Left ventricle myocardium superior (tissue), 1 donor: ENCODE measurements around the gene SIGLEC9. TPM values are rescaled to one million over a fixed set of nuclear protein-coding genes. Genes with fewer than 3 reads are reported as not detected.

ENCODE experiments used
- ATAC-seq: fragments of 200-7000 bp; cut with Tn5 transposase; one replicate; pipeline ENCODE4 v1.9.1; 2020; ENCODE audit warnings: mild to moderate bottlenecking, moderate library complexity
- DNase-seq: peaks from one replicate; pipeline ENCODE4 v3.0.0-alpha.2; 2020
- intact Hi-C: fragments of 100-400 bp; cut with micrococcal nuclease; formaldehyde crosslinking; loops from one replicate; pipeline ENCODE4 v1.11.0; 2022
- long read RNA-seq: library from polyadenylated mRNA; unstranded; transcript quantifications from one replicate; pipeline ENCODE4 v2.0.0, GENCODE V29; 2021
- total RNA-seq: library from RNA; stranded (reverse); fragmentation: NEBNext Ultra II Directional; extraction: Animal tissue kit (Norgen Biotek cat#: 25700); gene quantifications from one replicate; pipeline ENCODE4 v1.2.1, GENCODE V29; 2021
- donor health status: DM: no; HTN: yes; CAD: no; lungs with severe emphysema.

The SIGLEC9 gene
- 1.4 TPM for total RNA-seq
- long read RNA-seq, partial matches to known transcripts = 0 of 1 reads
- long read RNA-seq, other reads (novel, unspliced or antisense) = 0 of 1 reads

DNA sequence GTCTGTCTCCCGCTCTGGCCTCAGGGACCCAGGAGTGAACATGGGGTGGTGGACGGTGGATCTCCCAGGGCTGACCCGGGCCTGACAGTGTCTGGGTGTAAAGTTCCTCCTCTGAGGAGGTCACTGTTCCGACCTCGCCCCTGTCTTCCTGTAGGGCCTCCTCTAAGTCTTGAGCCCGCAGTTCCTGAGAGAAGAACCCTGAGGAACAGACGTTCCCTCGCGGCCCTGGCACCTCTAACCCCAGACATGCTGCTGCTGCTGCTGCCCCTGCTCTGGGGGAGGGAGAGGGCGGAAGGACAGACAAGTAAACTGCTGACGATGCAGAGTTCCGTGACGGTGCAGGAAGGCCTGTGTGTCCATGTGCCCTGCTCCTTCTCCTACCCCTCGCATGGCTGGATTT is at the start of gene SIGLEC9:
Gene SIGLEC9, plus strand, starts transcription at position 178 of the 400 bp plus-strand sequence. Its CDS starts 69 bp downstream, at position 247.
- ATAC-seq = peak; percentile 54
- intact Hi-C loops = no loop called here
- DNase-seq = peak; percentile 72

DNA sequence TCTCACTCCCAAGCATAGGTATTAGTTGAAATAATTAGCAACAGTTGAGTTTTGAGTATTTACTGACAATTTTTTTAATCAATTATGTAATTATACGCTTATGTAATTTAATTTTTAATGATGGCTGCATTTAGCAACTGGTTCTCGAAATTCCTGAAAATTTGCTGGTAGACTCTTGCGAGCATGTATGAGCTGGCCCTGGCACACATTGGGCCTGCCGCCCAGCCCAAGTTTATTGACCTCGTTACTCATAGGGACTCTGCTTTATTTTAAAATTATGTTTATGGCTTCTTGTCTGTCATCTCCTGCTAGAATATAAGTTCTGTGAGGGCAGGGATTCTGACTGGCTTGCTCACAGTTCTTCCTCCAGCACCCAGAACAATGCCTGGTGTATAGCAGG is 48.7 kb upstream of the SIGLEC9 start:
- ATAC-seq = no peak
- DNase-seq = no peak
- intact Hi-C loops = no loop called here

DNA sequence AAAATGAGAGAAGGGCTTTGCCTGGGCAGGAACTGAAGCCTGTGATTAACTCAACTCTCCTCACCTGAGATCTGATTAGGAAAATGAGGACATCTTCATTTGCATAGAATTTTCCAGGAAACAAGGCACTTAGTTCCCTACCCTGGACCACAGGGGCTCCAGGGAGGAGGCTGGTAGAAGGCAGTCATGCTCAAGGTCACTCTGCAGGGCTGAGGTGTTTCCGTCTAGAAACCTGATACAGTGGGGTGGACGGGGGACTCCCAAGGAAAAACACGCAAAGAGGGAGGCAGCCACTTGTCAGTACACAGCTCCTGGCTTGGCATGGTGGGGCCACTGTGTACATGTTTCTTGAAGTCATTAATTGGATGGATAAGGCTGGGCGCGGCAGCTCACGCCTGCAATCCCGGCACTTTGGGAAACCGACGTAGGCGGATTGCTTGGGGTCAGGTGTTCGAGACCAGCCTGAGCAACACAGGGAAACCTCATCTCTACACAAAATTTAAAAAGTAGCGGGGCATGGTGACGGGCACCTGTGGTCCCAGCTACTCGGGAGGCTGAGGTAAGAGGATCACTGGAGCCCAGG is 48.0 kb upstream of the SIGLEC9 start:
- ATAC-seq = no peak
- no peak for DNase-seq
- intact Hi-C loops = no loop called here

DNA sequence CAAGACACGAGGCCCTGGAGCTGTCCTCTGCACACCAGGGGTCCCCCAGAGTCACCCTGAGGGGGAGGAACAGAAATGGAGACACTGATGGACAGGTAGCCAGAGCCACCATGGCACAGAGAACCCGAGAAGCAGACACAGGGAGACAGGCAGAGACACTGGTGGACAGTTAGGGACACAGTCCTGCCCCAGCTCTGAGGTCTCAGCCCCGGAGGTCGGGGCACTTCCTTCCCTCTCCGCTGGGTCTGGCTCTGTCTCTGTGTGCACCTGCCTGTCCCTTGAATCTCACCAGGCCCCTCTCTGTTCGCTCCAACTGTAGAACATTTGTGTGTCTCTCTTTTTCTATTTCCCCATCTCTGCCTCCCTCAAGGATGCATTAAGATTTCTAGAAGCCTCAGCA is 46.6 kb upstream of the SIGLEC9 start:
- intact Hi-C loops = no loop called here
- ATAC-seq = no peak

DNA sequence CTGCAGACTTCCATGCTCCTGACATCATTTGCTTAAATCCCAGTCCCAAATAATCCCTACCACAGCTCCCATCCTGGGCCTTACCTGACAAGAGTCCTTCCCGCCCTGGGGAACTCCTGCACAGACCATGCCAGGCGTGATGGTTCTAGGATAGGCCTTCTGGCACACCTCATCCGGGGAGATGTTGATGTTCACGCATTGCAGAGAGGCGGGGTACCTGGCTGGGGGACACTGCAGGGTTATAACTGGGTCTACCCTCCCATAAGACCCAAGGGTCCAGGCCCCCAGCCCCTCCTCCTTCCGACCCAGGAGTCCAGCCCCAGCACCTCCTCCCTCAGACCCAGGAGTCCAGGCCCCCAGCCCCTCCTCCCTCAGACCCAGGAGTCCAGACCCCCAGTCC is 46.0 kb upstream of the SIGLEC9 start:
- DNase-seq (no peak), ATAC-seq (no peak)
- intact Hi-C loops = no loop called here

More for the DNA sequence above, 46.6 kb upstream of the SIGLEC9 start:
- DNase-seq = no peak

DNA sequence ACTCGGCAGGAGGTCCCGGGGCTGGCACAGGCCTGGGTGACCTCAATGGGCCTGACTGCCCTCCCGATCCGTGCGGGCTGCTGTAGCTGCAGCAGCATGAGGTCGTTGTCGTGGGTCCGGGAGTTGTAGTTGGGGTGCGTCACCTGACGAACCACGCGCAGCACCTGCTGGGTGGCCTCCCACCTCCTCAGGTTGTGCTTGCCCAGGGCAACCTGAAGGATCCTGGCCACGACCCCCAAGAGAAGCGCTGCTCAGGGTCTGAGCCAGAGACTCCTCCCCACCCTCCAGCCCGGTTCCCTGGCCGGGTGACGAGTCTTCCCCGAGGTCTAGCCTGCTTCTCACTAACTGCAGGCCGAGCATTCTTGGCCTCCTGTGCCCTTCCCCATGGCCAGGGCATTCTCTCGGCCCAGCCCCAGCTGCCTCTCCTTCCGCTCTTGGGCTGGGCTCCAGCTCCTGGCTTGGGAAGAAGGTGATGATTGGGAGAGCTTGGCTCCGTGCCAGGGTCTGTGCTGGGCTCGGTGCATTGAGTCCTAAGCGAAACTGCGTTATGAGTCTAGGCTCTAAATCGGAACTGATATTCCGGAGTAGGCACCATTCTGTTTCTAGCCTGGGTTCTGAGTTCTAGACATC is 45.1 kb upstream of the SIGLEC9 start:
- intact Hi-C loops = no loop called here
- peak; percentile 93 for ATAC-seq
- DNase-seq = peak; percentile 86

DNA sequence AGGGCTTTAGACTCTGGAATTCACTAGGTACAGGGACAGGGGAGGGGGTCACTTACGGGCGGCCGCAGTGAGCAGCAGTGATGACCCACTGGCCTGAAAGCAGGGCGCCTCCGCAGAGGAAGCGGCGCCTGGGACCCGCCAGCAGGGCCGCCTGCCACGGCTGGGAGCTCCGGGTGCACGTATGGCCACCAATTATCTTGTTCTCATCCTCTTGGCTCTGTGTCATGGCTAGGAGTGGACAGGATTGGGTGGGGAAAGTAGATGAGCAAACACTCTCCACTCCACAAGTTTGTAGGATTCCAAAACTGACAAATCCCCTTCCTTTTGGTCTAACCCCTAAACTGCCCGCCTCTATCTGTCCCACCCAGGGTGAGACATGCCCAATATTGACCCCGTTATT is 43.2 kb upstream of the SIGLEC9 start:
- ATAC-seq = no peak
- DNase-seq = no peak
- intact Hi-C loops = no loop called here

DNA sequence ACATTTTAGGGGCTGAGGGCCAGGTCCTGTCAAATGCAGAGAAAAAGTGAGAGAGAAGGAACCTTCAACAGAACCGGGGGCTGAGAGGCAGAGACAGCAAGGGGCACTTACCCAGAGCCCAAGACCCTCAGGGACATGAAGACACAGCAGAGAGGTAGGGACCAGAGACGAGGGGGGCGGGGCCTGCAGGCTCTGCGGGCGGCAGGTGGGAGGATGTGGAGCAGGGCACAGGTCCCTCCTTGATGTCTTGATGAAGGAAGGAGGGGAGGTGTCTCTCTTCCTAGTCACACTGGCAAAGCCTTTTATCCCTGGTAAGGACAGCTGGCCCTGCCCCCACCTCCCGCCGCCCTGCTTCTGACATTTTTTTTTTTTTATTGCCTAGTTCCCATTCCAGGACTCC is 42.1 kb upstream of the SIGLEC9 start, which contains the start of gene KLK14:
Gene KLK14, minus strand, starts transcription at position 277 of the 400 bp plus-strand sequence. Its CDS starts 273 bp downstream, at position 4.
- intact Hi-C loops = no loop called here
- DNase-seq (no peak), ATAC-seq (no peak)

DNA sequence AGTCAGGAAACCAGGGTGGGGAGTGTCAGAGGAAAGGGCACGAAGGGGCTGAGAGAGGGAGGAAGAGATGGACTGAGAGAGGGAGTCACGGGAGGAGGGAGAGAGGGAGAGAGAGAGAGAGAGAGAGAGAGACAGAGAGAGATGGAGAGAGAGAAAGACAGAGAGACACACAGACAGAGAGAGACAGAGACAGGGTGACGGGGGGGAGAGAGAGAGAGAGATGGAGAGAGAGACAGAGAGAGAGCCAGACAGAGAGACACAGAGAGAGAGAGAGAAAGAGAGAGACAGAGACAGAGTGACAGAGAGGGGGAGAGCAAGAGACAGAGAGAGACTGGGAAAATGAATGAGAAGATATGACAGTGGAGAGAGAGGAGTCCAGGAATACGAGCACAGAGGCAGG is 41.5 kb upstream of the SIGLEC9 start:
- intact Hi-C loops = no loop called here
- ATAC-seq (no peak), DNase-seq (no peak)

DNA sequence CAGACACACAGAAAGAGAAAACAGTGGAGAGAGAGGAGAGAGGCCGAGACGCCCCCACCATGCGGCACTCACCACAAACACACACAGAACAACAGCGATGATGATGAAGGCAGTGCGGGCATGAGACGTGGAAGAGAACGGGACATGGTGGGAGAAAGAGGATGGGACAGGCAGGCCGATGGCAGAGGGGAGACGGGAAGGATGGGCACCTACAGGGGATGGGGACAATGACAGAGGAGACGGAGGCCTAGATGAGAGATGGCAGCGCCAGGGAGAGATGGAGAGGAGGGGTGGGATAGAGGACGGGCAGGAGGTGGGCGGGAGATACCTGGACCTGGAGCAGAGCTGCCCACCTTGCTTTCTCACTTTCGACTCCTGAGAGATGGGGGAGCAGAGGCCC is 40.9 kb upstream of the SIGLEC9 start:
- intact Hi-C loops = no loop called here
- DNase-seq = no peak
- no peak for ATAC-seq

DNA sequence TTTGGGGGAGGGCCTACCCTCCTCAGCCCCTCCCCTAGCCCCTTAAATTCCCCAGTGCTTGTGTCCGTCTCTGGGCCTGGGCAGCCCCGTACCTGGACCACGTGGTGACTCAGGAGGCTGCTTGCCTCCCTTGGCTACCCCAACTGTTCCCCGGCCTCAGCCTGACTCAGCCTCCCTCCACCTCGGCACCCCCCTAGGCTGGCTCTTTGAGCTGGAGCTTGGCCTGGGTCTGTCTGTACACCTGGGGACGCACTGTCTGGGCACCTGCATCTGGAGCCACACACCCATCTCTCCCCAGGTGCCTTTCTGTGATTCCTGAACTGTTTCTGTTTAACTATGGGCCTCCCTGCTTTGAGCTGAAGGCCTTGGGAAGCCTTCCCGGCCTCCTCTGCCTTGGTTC is 40.2 kb upstream of the SIGLEC9 start:
- intact Hi-C loops = no loop called here
- ATAC-seq = no peak

DNA sequence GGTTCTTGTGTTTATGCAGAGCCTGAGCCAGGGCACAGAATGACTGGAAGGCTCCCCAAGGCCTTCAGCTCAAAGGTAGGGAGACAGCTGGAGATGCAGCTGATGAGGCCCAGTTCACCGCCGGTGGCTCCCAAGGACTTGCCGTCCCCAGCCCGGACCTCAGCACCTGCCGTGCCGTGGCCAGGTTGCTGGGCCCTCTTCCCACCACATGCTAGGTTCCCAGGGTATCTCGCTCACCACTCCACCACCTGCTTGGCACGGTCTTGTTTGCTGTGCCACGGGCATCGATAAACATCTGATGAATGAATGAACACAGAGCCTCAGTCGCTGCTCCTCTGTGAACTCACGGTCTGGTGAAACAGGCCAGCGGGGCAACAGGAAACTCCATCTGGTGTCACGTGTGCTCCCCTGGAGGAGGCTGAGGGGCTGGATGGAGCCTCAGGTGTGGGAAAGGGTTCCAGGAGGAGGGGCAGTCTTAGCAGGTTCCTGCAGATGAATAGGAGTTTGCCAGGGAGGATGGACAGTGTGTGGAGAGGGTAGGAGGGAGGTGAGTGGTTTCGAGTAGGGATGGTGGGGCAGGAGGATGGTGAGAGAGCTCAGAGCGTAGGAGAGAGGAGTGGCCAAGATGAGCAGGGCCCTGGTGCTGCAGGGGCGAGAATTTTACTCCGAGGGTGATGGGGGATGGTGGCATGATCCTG is 38.4 kb upstream of the SIGLEC9 start:
- DNase-seq = no peak
- intact Hi-C loops = no loop called here
- ATAC-seq = no peak

More for the DNA sequence above, 40.2 kb upstream of the SIGLEC9 start:
- DNase-seq = no peak

DNA sequence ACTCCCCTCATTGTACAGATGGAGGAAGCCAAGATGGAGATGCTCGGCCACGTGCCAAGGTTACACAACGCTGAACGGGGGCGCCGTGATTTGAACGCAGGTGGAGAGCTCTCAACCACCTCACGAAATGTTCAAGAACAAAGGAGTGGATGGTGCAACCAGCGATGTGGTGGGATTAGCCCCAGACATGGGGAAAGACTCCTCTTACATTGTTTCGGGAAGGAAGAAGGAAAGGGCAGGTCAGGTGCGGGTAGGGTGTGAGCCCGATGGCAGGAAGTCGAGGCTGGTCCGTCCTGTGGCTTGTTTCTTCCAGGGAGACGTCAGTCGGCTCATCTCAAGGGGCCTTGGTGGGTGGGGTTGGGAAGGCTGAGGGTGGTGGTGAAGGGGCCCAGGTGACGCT is 34.9 kb upstream of the SIGLEC9 start:
- no peak for ATAC-seq
- intact Hi-C loops = no loop called here
- no peak for DNase-seq

DNA sequence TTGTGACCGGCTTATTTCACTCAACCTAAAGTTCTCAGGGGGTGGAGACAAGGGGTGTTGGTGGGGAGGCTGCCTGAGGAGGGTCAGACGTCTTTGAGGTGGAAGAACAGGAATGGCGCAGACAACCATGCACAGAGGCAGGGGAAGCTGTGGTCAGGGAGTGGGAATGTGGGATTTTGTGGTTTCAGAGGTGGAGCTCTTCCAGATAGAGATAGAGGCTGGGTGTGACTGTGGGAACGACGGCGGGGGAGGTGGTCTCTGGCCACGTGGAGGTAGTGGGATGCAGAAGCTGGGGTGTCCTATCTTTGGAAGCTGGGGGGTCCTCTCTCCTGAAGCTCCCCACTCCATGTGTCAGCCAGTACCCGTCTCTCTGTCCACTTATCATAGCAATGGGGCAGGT is 34.2 kb upstream of the SIGLEC9 start:
- DNase-seq = no peak
- intact Hi-C loops = no loop called here
- ATAC-seq = no peak

DNA sequence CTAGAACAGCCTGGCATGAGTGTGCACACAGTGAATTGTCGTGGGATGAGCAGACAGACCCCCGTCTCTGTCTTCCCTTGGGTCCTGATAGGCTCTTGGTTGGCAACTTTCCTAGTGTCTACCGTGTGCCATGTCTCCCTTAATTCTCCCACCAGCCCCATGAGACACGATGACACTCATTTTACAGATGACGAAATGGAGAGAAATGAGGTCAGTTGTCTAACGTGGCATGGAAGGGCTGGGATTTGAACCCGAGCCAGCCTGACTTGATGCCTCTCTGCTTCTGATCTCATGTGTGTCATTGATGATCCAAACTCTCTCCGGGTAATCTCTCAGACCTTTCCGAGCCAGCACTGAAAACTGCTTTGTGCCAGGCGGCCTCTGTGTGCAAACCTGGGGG is 33.6 kb upstream of the SIGLEC9 start:
- no peak for DNase-seq
- intact Hi-C loops = no loop called here
- ATAC-seq = no peak

DNA sequence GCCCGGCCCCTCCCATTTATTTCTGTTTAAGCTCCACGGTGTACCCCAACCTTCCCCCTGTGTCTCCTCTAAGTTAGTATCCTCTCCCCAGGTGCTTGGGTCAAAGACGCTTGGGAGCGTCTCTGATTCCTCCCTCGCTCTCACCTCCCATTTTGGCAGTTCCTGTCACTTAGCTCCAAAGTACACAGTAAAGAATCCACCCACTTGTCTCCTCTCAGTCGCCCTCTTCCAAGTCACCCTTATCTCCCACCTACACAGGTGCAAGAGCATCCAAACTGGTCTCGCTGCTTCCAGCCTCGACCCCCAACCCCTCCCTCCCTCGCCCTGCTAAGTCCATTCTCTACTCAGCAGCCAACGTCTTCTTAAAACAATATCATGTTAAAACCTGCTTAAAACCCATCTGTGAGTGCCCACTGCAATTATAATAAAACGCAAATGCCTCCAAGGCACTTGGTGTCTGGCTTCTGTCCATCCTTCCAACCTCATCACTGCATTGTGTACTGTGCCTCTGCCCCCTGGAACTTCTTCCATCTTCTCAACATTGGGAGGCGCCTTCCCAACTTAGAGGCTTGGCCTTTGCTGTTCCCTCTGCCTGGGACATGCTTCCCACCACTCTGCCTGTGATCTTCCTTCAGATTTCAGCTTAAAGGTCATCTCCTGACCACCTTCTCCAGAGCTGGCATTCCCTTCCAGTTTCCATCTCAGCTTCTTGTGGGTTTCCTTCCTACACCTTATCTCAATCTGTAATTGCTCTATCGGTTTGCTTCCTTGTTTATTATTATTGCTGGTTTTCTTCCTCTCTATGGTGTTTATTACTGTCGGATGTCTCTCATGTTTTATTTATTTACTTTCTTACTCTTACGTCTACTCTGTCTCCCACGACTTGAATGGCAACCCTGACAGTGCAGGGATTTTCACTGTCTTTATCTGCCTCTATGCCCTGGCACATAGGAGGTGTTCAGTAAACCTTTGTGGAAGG is 32.5 kb upstream of the SIGLEC9 start:
- ATAC-seq = no peak
- intact Hi-C loops = no loop called here
- no peak for DNase-seq

DNA sequence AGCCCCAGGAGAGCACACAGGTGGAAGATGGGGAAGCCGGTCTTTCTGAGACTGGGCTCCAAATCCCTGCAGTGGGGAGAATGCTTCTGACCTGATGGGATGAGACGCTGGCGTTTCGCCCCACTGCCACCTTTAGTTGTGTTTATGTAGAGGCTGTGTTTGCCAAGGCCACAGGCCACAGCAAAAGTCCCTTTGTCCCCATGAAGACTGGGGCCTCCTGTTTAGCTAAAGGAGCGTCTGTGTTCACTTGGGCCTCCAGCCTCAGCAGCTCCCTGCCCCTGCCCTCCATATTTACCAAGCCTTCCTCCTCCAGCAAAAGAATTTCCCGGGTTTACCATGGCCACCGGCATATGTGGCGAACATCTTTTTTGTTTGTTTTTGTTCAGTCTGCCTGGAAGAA is 31.6 kb upstream of the SIGLEC9 start:
- ATAC-seq = no peak
- intact Hi-C loops = no loop called here
- no peak for DNase-seq

DNA sequence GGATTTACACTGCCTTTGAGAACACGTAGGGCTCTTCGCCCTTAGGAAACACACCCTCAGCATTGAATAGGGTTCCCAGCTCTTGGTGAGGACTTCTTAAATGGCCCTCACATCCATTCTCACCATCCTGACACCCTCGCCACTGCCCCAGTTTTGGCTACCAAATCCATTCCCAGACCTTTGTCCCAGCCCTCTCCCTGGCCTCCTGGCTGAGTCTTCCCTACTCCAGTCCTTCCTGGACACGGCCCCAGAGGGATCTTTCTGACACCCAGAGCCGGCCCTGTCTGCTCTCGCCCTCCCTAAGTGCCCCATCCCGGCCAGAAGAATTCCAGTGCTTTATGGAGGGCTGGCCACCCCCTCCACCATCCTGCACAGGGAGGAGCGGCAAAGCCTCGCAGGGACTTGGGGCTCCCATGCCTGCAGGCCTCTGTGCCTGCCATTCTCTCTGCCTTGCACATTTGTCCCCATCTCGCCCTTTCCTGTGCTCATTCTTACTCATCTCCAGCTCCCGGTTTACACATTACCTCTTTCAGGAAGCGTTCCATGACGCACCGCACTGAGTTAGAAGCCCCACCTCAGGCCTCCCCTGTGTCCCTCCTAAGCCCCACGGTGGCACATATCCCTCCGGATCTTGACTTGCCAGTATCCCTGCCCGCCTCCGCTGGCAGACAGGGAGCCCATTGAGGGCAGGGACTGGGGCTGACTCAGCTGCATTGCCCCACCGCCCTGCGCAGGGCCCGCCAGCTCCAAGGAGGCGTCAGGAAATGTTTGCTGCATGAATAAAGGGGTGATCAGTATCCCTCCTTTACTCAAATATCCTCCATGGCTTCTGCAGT is 31.0 kb upstream of the SIGLEC9 start:
- intact Hi-C loops = no loop called here
- ATAC-seq (no peak), DNase-seq (no peak)
